Hepatic stellate cell (primary cell): Measurements from ENCODE around the gene PRKD3.

Experiments
- DNase-seq: peaks from one replicate; pipeline ENCODE4 v3.0.0; 2011; ENCODE audit warnings: low spot score

Gene PRKD3

GRCh38 chr2:37343537-37344434 is 19.2 kb upstream of the PRKD3 start:
- peak; percentile 46 for DNase-seq

- no peak for DNase-seq
Observed at GRCh38 chr2:37342591-37343220, 18.1 kb upstream of the PRKD3 start.

- no peak for DNase-seq
Observed at GRCh38 chr2:37340637-37341036, 16.0 kb upstream of the PRKD3 start.

- DNase-seq: no peak
Observed at GRCh38 chr2:37338933-37339332, 14.3 kb upstream of the PRKD3 start.

GRCh38 chr2:37337620-37338280 is 13.1 kb upstream of the PRKD3 start:
- DNase-seq: no peak

- DNase-seq: no peak
Observed at GRCh38 chr2:37335604-37336003, 11.0 kb upstream of the PRKD3 start.

GRCh38 chr2:37333256-37333655 is 8.6 kb upstream of the PRKD3 start:
- no peak for DNase-seq

- DNase-seq: no peak
Observed at GRCh38 chr2:37332560-37332959, 7.9 kb upstream of the PRKD3 start.

GRCh38 chr2:37330681-37331080 is 6.0 kb upstream of the PRKD3 start:
- no peak for DNase-seq

- DNase-seq: no peak
Observed at GRCh38 chr2:37326866-37327634, 2.4 kb upstream of the PRKD3 start.

- peak; percentile 88 for DNase-seq
Observed at GRCh38 chr2:37326285-37326684, 1.7 kb upstream of the PRKD3 start.

- no peak for DNase-seq
Observed at GRCh38 chr2:37325625-37326071, 1.0 kb upstream of the PRKD3 start.

GRCh38 chr2:37324536-37324785 is 172 bp downstream of the PRKD3 start:
- no peak for DNase-seq

GRCh38 chr2:37323781-37324535 is 675 bp downstream of the PRKD3 start:
- no peak for DNase-seq

GRCh38 chr2:37323176-37323780 is 1.4 kb downstream of the PRKD3 start:
- DNase-seq: no peak

GRCh38 chr2:37322368-37322767 is 2.3 kb downstream of the PRKD3 start:
- no peak for DNase-seq

GRCh38 chr2:37321029-37321682 is 3.5 kb downstream of the PRKD3 start:
- DNase-seq: no peak

GRCh38 chr2:37319754-37320609 is 4.7 kb downstream of the PRKD3 start:
- no peak for DNase-seq

GRCh38 chr2:37318401-37318800 is 6.2 kb downstream of the PRKD3 start:
- DNase-seq: peak; percentile 11

- no peak for DNase-seq
Observed at GRCh38 chr2:37317746-37318145, 6.9 kb downstream of the PRKD3 start.
